ENCODE results near the gene PRKCE. TPM values are rescaled to one million over a fixed set of nuclear protein-coding genes. Genes with fewer than 3 reads are reported as not detected.

The PRKCE gene
- total and polyA plus RNA-seq, 7 experiments from 2014 or later: 1.4 to 37.9 (median 19.5) TPM

DNA sequence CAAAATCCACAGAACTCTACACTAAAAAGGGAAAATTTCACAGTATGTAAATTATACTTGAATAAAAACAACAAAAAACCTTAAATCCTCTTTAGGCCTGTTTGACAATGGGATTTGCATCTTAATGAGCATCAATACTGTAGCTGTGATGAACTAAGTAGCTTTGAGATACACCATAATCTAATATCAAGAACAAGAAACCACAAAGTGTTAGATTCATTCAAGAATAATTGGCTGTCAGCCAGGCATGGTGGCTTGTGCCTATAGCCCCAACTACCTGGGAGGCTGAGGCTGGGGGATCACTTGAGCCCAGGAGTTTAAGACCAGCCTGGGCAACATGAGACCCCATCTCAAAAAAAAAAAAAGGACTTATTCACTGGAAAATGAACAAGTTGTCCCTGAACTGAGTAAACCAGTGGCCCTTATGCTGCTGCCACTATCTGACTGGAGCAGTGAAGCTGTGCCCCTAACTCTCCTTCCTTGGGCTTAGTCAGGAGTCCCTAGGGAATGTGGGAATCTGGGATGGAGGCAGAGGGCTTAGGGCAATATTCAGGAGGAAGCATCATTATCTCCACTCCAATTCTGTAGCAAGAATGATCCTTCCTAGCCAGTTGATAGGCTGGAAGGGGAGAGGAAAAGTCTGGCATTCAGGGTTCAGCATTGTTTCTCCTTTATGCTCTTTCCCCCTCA is 88.5 kb downstream of the PRKCE start:
- Mint-ChIP-seq H3K9me3 (peaks cover 0 to 2% (median 0%) of the 10 kb centered on the region in 11 donors), H3K36me3 (peaks cover 0 to 12% (median 0%) of the 10 kb centered on the region in 5 donors), H3K27ac (no peak overlapping the region), H3K4me1 (peaks cover 0 to 14% (median 10%) of the 10 kb centered on the region in 7 donors), H3K4me3 (no peak overlapping the region), H3K27me3 (no peaks in the 10 kb centered on the region)
- no peaks in the 10 kb centered on the region for H3K27me3 ChIP-seq (ENCODE audit: control insufficient read depth in 2 of 2, insufficient read depth in 2 of 2, low read length in 2 of 2)
- no peak for DNase-seq
- no peaks in the 10 kb centered on the region for H3K4me1 ChIP-seq (ENCODE audit: control insufficient read depth in 2 of 2, insufficient read depth in 2 of 2, low read length in 2 of 2)
- intact Hi-C loops (cut with micrococcal nuclease): no loop called here
- no peak overlapping the region for H3K4me3 ChIP-seq (ENCODE audit: low read length)
- peaks cover 0 to 5% (median 0%) of the 10 kb centered on the region in 3 experiments for H3K36me3 ChIP-seq (ENCODE audit: control insufficient read depth in 2 of 3, insufficient read depth in 3 of 3, low read length in 3 of 3)
- CTCF ChIA-PET: interaction anchor here (0.6 kb wide), 1 partner anchor 123 kb away, joined by 6 read pairs; no protein-coding TSS in a partner anchor
- ATAC-seq: no peak
- no peak overlapping the region for H3K27ac ChIP-seq (ENCODE audit: low read depth, low read length)
- POLR2A ChIA-PET: no interaction called here
- H3K9me3 ChIP-seq (ENCODE audit: control insufficient read depth in 2 of 3, low read length in 3 of 3): no peaks in the 10 kb centered on the region

DNA sequence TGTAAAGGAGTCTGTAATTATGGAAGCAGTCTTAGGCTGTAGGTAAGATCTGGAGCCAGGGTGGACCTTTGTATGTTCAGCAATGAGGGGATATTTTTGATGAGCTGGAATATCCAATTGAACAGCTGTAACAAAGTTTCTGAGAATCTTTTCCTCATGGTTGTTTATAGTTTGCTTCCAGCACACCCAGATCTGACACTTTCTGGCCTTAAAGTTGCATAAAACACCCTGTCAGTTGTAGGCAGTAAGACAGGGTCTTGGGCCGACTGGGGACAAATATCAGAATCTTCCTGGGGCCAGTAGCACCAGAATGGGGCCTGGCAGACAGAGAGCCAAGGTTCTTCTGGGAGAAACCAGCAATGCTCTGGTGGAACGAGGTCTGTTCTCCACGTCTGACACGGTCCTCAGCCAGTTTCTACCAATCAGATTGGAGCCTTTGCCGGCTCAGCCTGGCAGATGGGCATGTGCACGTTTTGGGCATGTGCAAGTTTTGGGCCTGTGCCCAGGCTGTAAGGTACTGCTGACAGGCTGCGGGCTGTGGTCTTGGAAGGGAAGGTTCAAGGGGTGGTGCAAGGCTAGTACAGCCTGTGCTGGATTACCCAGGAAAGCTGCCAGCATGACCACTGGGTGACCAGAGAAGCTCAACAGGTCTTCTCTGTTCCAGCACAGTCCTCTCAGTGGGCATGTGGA is 89.8 kb downstream of the PRKCE start:
- no peaks in the 10 kb centered on the region for H3K27me3 Mint-ChIP-seq
- no peak overlapping the region for H3K27ac Mint-ChIP-seq
- no peak overlapping the region for H3K27ac ChIP-seq (ENCODE audit: low read depth, low read length)
- H3K27me3 ChIP-seq (ENCODE audit: control insufficient read depth in 2 of 2, insufficient read depth in 2 of 2, low read length in 2 of 2): no peaks in the 10 kb centered on the region
- no peak overlapping the region for H3K4me3 ChIP-seq (ENCODE audit: low read length)
- peaks cover 0 to 13% (median 2%) of the 10 kb centered on the region in 5 donors for H3K36me3 Mint-ChIP-seq
- intact Hi-C loops (cut with micrococcal nuclease): no loop called here
- ATAC-seq (no peak), DNase-seq (no peak)
- H3K4me1 ChIP-seq (ENCODE audit: control insufficient read depth in 2 of 2, insufficient read depth in 2 of 2, low read length in 2 of 2): no peaks in the 10 kb centered on the region
- CTCF ChIA-PET: no interaction called here
- H3K9me3 ChIP-seq (ENCODE audit: control insufficient read depth in 2 of 3, low read length in 3 of 3): no peaks in the 10 kb centered on the region
- peaks cover 0 to 5% (median 0%) of the 10 kb centered on the region in 3 experiments for H3K36me3 ChIP-seq (ENCODE audit: control insufficient read depth in 2 of 3, insufficient read depth in 3 of 3, low read length in 3 of 3)
- H3K4me1 Mint-ChIP-seq: peaks cover 0 to 14% (median 8%) of the 10 kb centered on the region in 7 donors
- H3K9me3 Mint-ChIP-seq: peaks cover 0 to 2% (median 0%) of the 10 kb centered on the region in 11 donors
- POLR2A ChIA-PET: no interaction called here
- no peak overlapping the region for H3K4me3 Mint-ChIP-seq

DNA sequence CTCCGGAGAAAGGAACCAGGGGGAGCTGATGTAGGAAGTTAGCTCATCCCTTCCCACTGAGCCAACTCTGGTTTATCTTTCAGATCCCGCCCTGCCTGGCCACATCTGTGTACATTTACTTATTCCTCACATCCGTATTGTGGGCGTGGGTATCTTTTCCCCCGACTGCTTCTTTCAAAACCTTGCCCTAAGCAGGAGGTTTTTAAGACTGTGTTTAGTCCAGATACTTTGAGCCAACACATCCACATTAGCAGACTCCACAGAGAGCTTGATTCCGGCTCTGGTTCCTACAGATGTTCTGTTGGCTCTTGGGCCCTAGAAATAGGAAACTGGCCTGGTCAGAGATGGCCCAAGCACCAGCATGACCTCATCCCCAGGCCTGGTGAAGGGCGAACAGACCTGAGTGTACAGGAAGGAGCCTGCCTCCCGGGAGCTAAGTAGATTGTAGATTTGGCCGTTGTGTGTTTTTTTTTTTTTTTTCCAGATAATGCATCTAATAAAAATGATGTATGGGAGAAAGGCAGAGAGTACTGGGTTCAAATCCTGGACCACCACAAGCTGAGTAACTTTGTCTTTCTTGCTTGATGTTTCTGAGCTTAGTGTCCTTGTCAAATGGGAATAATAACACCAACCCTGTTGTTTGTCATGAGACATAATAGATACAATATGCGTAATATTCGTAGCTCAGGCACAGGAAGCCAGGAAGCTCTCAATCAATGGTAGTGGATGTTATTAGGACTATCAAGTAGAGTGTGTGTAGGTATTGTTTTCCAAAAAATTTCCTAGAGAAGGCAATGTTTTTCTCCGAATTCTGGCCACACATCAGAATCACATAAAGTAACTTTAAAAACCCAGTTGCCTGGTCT is 92.3 kb downstream of the PRKCE start:
- Histone ChIP-seq H3K4me1 (ENCODE audit: control insufficient read depth in 2 of 2, insufficient read depth in 2 of 2, low read length in 2 of 2) (no peaks in the 10 kb centered on the region), H3K36me3 (ENCODE audit: control insufficient read depth in 2 of 3, insufficient read depth in 3 of 3, low read length in 3 of 3) (no peaks in the 10 kb centered on the region), H3K27me3 (ENCODE audit: control insufficient read depth in 2 of 2, insufficient read depth in 2 of 2, low read length in 2 of 2) (no peaks in the 10 kb centered on the region), H3K27ac (ENCODE audit: low read depth, low read length) (no peak overlapping the region), H3K9me3 (ENCODE audit: control insufficient read depth in 2 of 3, low read length in 3 of 3) (peaks cover 0 to 11% (median 0%) of the 10 kb centered on the region in 3 experiments), H3K4me3 (ENCODE audit: low read length) (no peak overlapping the region)
- ChIA-PET POLR2A (interaction anchor here (0.9 kb wide), 1 partner anchor 35 kb away, joined by 3 read pairs; no protein-coding TSS in a partner anchor), CTCF (interaction anchor here (0.6 kb wide), 1 partner anchor 82 kb away, joined by 5 read pairs; no protein-coding TSS in a partner anchor)
- peaks cover 0 to 18% (median 6%) of the 10 kb centered on the region in 11 donors for H3K9me3 Mint-ChIP-seq
- H3K27me3 Mint-ChIP-seq: no peaks in the 10 kb centered on the region
- DNase-seq: no peak
- no peak for ATAC-seq
- no peak overlapping the region for H3K4me3 Mint-ChIP-seq
- peaks cover 0 to 8% (median 0%) of the 10 kb centered on the region in 7 donors for H3K4me1 Mint-ChIP-seq
- peaks cover 7 to 17% (median 16%) of the 10 kb centered on the region in 5 donors for H3K36me3 Mint-ChIP-seq
- intact Hi-C loops (cut with micrococcal nuclease): no loop called here
- no peak overlapping the region for H3K27ac Mint-ChIP-seq

DNA sequence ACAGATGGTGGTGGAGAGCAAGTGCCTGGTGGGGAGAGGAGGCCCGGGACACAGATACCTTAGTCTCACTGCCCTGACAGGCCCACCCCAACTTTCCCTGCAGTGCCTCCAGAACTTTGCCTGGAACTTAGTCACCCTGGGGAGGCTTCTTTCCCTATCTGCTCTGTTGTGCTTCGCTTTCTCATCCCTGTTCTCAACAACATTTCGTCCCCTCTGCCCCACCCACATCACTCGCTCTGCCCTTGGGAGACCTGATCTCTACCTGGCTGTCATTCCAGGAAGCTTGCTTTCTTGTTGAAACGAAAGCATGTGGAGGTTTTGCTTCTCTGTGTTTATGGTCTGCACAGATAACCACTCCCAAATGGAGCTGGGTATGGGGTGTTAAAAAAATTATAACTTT is 93.8 kb downstream of the PRKCE start:
- CTCF ChIA-PET: interaction anchor here (0.8 kb wide), 1 partner anchor 12 kb away, joined by 3 read pairs; no protein-coding TSS in a partner anchor
- intact Hi-C loops (cut with micrococcal nuclease): no loop called here
- Mint-ChIP-seq H3K4me3 (no peak overlapping the region), H3K36me3 (peaks cover 7 to 17% (median 16%) of the 10 kb centered on the region in 5 donors), H3K4me1 (peaks cover 3 to 11% (median 7%) of the 10 kb centered on the region in 7 donors), H3K27ac (no peak overlapping the region), H3K27me3 (no peaks in the 10 kb centered on the region), H3K9me3 (peaks cover 0 to 18% (median 6%) of the 10 kb centered on the region in 11 donors)
- H3K27ac ChIP-seq (ENCODE audit: low read depth, low read length): no peak overlapping the region
- H3K4me1 ChIP-seq (ENCODE audit: control insufficient read depth in 2 of 2, insufficient read depth in 2 of 2, low read length in 2 of 2): no peaks in the 10 kb centered on the region
- peaks cover 0 to 11% (median 0%) of the 10 kb centered on the region in 3 experiments for H3K9me3 ChIP-seq (ENCODE audit: control insufficient read depth in 2 of 3, low read length in 3 of 3)
- POLR2A ChIA-PET: no interaction called here
- ATAC-seq (no peak), DNase-seq (no peak)
- no peaks in the 10 kb centered on the region for H3K36me3 ChIP-seq (ENCODE audit: control insufficient read depth in 2 of 3, insufficient read depth in 3 of 3, low read length in 3 of 3)
- H3K27me3 ChIP-seq (ENCODE audit: control insufficient read depth in 2 of 2, insufficient read depth in 2 of 2, low read length in 2 of 2): no peaks in the 10 kb centered on the region
- no peak overlapping the region for H3K4me3 ChIP-seq (ENCODE audit: low read length)

DNA sequence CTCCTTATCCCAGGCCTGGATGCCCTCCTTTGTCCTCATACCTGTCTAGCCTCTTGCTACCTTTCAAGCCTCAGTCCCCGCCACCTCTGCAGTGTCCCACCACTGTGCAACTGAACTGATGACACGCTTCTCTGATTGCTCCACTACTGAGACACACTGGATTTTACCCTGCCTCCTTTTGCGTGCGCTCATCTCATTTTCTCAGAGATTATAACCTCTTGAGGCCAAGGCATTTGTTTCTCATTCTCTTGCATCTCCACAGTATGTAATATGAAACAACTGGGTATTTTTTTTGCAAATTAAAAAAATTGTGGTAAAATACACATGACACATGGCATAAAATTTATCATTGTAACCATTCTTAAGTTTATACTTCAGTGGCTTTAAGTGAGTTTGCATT is 95.4 kb downstream of the PRKCE start:
- Mint-ChIP-seq H3K4me1 (peaks cover 4 to 15% (median 10%) of the 10 kb centered on the region in 7 donors), H3K27ac (no peak overlapping the region), H3K4me3 (no peak overlapping the region), H3K9me3 (peaks cover 0 to 20% (median 6%) of the 10 kb centered on the region in 11 donors), H3K27me3 (no peaks in the 10 kb centered on the region), H3K36me3 (peaks cover 7 to 21% (median 21%) of the 10 kb centered on the region in 5 donors)
- H3K27ac ChIP-seq (ENCODE audit: low read depth, low read length): no peak overlapping the region
- H3K36me3 ChIP-seq (ENCODE audit: control insufficient read depth in 2 of 3, insufficient read depth in 3 of 3, low read length in 3 of 3): no peaks in the 10 kb centered on the region
- H3K4me3 ChIP-seq (ENCODE audit: low read length): no peak overlapping the region
- no peaks in the 10 kb centered on the region for H3K27me3 ChIP-seq (ENCODE audit: control insufficient read depth in 2 of 2, insufficient read depth in 2 of 2, low read length in 2 of 2)
- DNase-seq: no peak
- CTCF ChIA-PET: no interaction called here
- ATAC-seq: no peak
- peaks cover 0 to 11% (median 0%) of the 10 kb centered on the region in 3 experiments for H3K9me3 ChIP-seq (ENCODE audit: control insufficient read depth in 2 of 3, low read length in 3 of 3)
- intact Hi-C loops (cut with micrococcal nuclease): no loop called here
- no peaks in the 10 kb centered on the region for H3K4me1 ChIP-seq (ENCODE audit: control insufficient read depth in 2 of 2, insufficient read depth in 2 of 2, low read length in 2 of 2)
- POLR2A ChIA-PET: no interaction called here

DNA sequence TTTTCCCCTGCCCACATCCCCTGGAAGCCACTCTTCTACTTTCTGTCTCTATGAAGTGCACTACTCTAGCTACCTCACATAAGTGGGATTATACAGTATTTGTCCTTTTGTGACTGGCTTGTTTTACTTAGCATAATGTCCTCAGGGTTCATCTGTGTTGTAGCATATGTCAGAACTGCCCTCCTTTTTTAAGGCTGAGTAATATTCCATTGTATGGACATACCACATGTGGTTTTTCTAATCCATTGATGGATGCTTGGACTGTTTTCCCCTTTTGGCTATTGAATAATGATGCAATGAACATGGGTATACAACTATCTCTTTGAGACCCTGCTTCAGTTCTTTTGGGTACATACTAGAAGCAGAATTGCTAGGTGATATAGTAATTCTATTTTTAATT is 95.9 kb downstream of the PRKCE start:
- no peak overlapping the region for H3K4me3 Mint-ChIP-seq
- Histone ChIP-seq H3K27ac (ENCODE audit: low read depth, low read length) (no peak overlapping the region), H3K36me3 (ENCODE audit: control insufficient read depth in 2 of 3, insufficient read depth in 3 of 3, low read length in 3 of 3) (no peaks in the 10 kb centered on the region), H3K4me3 (ENCODE audit: low read length) (no peak overlapping the region), H3K27me3 (ENCODE audit: control insufficient read depth in 2 of 2, insufficient read depth in 2 of 2, low read length in 2 of 2) (no peaks in the 10 kb centered on the region), H3K4me1 (ENCODE audit: control insufficient read depth in 2 of 2, insufficient read depth in 2 of 2, low read length in 2 of 2) (no peaks in the 10 kb centered on the region), H3K9me3 (ENCODE audit: control insufficient read depth in 2 of 3, low read length in 3 of 3) (peaks cover 0 to 11% (median 0%) of the 10 kb centered on the region in 3 experiments)
- no peak overlapping the region for H3K27ac Mint-ChIP-seq
- H3K9me3 Mint-ChIP-seq: peaks cover 0 to 20% (median 6%) of the 10 kb centered on the region in 11 donors
- no peak for DNase-seq
- ChIA-PET POLR2A (no interaction called here), CTCF (no interaction called here)
- ATAC-seq: no peak
- H3K36me3 Mint-ChIP-seq: peaks cover 7 to 21% (median 21%) of the 10 kb centered on the region in 5 donors
- H3K4me1 Mint-ChIP-seq: peaks cover 4 to 15% (median 10%) of the 10 kb centered on the region in 7 donors
- H3K27me3 Mint-ChIP-seq: no peaks in the 10 kb centered on the region
- intact Hi-C loops (cut with micrococcal nuclease): no loop called here
